KOPT-K1 (cell line): ENCODE results near the gene C18orf63.

Experiments used
- H3K27ac ChIP-seq: fragments of 200-600 bp; sonication (generic); 2 replicates; pipeline ENCODE4 v1.5.1; 2016; ENCODE audit warnings: antibody characterized with exemption, mild to moderate bottlenecking, low read depth, low read length; ENCODE audit not compliant: poor library complexity, severe bottlenecking
- H3K36me3 ChIP-seq: fragments of 200-600 bp; sonication (generic); 2 replicates; pipeline ENCODE4 v1.5.1; 2017; ENCODE audit warnings: antibody characterized with exemption, mild to moderate bottlenecking, low read length, moderate library complexity; ENCODE audit not compliant: insufficient read depth
- H3K9me3 ChIP-seq: fragments of 200-600 bp; sonication (generic); 2 replicates; pipeline ENCODE4 v1.5.1; 2017; ENCODE audit warnings: antibody characterized with exemption, low read length, mild to moderate bottlenecking; ENCODE audit not compliant: insufficient read depth, poor library complexity, severe bottlenecking

The C18orf63 gene

DNA sequence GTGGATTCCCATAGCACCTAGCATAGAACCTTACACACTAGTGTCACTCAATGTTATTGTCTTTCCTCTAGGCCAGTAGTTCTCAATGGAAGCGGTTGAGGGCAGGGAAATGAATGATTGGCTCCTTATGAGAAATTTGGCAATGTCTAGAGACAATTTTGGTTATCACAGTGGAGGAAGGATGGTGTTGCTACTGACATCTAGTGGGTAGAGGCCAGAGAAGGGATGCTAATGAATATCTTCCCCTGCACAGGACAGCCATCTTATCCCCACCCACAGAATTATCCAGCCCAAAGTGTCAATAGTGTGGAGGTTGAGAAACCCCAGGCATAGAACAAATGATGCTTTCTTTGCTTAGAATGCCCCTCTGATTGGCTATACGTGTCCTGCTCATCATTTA lies 15.8 kb downstream of the C18orf63 start:
- Histone ChIP-seq H3K36me3 (no peaks in the 10 kb centered on the region), H3K27ac (no peak overlapping the region), H3K9me3 (no peaks in the 10 kb centered on the region)

GRCh38 chr18:74333091-74333490 lies 17.5 kb downstream of the C18orf63 start:
- Histone ChIP-seq H3K9me3 (no peaks in the 10 kb centered on the region), H3K27ac (no peak overlapping the region), H3K36me3 (no peaks in the 10 kb centered on the region)

DNA sequence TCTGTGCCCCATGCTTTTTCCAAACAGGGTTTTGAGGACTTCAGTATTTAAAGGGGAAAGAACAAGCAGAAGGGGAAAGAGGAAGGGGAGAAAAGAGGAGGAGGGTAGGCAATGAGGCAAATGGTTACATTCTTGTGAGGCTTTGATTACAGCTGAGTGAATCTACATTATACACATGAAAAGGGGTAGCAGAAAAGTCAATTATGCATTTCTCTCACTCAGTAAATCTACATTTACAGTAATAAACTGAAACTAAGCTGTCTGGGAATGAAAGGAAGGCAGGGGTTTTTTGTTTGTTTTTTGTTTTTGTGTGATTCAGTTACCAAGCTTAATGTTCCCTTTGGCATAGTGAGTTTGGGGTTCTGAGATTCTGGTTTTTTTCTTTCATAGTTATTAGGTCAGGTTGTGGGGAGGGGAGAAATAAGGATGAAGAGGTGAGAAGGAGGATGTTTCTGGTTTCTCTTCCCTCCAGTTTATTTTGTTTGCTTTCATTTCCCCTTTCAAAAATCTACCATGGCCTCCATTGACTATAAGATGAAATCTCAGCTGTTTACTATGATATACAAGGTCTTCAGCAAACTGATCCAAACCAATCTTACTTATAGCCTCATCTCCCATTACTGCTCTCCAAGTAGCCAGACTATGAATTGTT lies 18.7 kb downstream of the C18orf63 start:
- Histone ChIP-seq H3K27ac (no peak overlapping the region), H3K9me3 (no peaks in the 10 kb centered on the region), H3K36me3 (no peaks in the 10 kb centered on the region)

- Histone ChIP-seq H3K9me3 (no peaks in the 10 kb centered on the region), H3K27ac (no peak overlapping the region), H3K36me3 (no peaks in the 10 kb centered on the region)
These were observed 21.0 kb downstream of the C18orf63 start for GRCh38 chr18:74336656-74337055.

GRCh38 chr18:74337155-74337911 lies 21.7 kb downstream of the C18orf63 start:
- Histone ChIP-seq H3K9me3 (no peaks in the 10 kb centered on the region), H3K36me3 (no peaks in the 10 kb centered on the region), H3K27ac (no peak overlapping the region)

DNA sequence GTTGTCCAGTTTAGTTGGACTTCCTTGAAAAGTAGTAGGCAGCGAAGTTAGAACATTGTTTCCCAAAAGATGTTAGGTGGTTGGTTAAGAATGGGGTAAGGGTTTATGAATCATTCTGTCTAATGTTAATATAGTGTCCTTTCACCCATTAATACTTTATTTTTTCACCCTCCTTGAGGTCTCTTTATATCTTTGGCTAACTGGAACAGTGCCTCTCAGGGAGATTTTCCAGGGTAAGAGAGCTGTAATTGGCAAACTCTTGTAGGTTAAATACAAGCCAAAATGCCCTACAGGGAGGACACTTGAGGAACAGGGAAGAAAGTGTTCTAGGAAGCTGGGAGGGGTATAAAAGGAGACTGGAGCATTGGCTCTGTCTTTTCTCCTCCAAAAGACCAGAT lies 22.3 kb downstream of the C18orf63 start:
- H3K27ac ChIP-seq, result no peak overlapping the region
- no peaks in the 10 kb centered on the region for H3K9me3 ChIP-seq
- H3K36me3 ChIP-seq, result no peaks in the 10 kb centered on the region

DNA sequence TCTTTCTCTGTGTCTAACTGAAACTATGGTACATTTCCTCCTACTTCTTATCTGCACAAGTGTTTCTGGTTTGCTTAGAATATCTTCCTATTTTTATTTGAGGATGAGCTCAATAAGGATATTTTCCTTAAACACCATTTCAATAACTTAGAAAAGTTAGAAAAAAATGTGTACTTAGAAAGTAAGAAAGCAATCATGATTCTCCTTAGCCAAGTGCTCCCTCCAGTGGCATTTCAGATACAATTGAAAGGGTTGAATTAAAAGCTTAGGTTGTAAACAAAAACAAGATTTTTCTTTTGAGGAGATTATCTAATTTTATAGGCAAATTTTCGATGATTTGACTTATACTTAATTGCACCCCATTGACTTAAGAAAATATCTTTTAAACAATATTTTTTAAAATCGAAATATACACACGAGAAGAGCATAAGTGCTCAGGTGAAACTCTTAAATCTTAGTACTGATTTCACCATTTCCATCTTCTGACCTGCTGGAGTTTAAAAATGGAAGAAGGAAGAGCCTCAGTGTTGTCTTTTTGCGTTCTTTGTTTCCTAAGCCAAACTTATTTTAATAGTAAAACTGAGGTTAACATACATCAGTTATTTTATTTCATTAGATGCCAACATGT lies 26.9 kb downstream of the C18orf63 start:
- Histone ChIP-seq H3K36me3 (no peaks in the 10 kb centered on the region), H3K27ac (no peak overlapping the region), H3K9me3 (no peaks in the 10 kb centered on the region)

DNA sequence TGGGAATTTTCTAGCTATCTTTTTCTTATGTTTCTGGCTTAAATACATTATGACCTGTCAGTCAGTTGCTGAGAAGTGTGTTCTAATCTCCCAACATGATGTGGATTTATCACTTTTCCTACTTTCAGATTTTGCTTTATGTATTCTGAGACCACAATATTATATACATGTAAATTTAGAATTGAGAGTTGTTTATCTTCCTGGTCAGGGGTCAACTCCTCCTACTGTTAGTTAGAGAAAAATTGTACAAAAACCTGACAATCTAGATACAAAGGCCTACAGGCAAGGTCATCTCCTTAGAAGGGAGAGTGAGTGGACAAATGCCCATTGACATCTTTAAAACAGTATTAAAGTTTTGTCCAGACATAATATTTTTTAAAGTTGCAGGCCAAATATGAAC lies 30.6 kb downstream of the C18orf63 start:
- Histone ChIP-seq H3K36me3 (no peaks in the 10 kb centered on the region), H3K9me3 (no peaks in the 10 kb centered on the region), H3K27ac (no peak overlapping the region)

DNA sequence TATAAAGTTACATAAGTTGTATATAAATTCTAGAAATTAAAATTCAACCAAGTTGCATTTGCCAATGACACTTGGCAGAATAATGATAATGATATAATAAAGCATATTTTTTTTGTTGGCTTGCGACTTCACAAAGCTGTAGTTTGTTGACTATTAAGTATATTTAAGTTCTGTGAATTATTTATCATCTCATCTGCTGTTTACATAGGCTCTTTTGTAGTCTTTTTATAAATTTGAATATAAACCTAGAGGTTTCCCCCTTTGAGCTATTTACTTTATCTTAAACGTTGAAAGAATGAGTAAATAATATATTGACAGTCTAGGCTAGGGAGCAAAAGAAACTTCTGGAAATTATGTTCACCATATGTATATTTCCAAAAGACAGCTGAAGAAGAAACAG lies 32.9 kb downstream of the C18orf63 start:
- H3K27ac ChIP-seq, result no peak overlapping the region
- no peaks in the 10 kb centered on the region for H3K36me3 ChIP-seq
- H3K9me3 ChIP-seq, result no peaks in the 10 kb centered on the region

GRCh38 chr18:74351354-74351753 lies 35.7 kb downstream of the C18orf63 start:
- no peaks in the 10 kb centered on the region for H3K36me3 ChIP-seq
- H3K9me3 ChIP-seq, result no peaks in the 10 kb centered on the region
- no peak overlapping the region for H3K27ac ChIP-seq

DNA sequence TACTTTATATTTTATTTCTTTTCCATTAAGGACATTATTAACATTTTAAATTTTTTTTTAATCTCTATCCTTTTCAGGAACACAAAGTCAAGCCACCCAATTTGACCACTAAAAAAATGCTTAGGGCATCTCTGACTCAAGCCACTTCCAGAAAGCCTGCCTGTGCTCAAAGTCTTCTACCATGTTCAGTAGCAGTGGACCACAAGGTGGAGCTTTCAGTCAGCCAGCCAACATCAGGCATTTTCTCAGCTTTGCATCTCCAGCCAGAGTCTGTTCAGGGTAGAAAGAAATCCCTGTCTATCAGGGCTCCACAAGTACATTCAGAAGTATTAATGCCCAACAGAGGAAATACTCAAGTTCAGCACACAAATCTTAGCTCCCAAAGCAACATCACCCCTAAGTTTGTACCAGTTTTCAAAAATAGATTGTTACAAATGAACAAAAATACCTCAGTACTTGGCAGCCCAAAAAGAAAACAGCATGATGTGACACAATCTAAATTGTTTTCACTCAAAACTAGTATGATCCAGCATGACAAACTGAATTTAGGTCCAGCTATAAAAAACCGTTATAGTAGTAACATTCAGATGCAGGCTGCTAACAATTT lies 37.6 kb downstream of the C18orf63 start:
- no peaks in the 10 kb centered on the region for H3K36me3 ChIP-seq
- no peak overlapping the region for H3K27ac ChIP-seq
- H3K9me3 ChIP-seq, result no peaks in the 10 kb centered on the region

DNA sequence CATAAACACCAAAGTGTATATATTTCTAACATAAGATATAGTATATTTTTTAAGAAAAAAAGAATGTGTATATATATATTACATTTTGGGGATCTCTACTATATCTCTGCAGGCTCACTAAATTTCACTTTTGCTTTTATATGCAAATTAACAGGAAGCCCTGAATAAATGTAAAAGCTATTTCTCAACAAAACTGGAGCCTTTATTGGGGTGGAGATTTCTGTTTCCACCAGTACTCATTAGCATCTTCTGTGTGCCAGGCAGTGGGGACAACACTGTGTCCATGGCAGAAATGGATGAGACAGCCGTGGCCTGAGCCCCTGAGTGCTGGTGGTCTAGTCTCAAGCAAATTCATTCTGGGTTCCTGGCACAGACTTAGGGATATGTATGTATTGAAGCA lies 41.3 kb downstream of the C18orf63 start:
- Histone ChIP-seq H3K36me3 (no peaks in the 10 kb centered on the region), H3K9me3 (no peaks in the 10 kb centered on the region), H3K27ac (no peak overlapping the region)

GRCh38 chr18:74360852-74361655 lies 45.4 kb downstream of the C18orf63 start:
- no peak overlapping the region for H3K27ac ChIP-seq
- H3K36me3 ChIP-seq, result no peaks in the 10 kb centered on the region
- no peaks in the 10 kb centered on the region for H3K9me3 ChIP-seq

DNA sequence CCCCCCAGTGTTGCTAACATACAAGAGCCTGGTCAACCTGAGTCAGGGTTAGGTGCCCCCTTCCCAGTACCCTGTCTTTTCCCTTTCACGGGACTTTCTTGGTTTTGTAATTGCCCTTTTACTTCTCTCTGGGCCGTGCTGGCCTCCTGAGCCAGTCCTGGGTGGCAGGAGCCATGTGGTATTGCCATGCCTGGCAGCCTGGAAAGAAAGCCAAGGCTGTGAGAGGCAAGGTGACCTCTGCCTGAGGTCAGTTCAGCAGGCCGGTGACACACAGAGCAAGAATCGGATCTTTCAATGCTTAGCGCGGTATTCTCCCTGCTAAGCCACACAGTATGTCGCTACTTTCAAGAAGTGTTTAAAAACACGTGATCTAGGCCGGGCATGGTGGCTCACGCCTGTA lies 52.3 kb downstream of the C18orf63 start:
- no peaks in the 10 kb centered on the region for H3K9me3 ChIP-seq
- H3K27ac ChIP-seq, result no peak overlapping the region
- no peaks in the 10 kb centered on the region for H3K36me3 ChIP-seq
